DND-41 (cell line): Measurements from ENCODE around the gene C16orf74.

Source experiments
- ATAC-seq: fragments of 200-7000 bp; cut with Tn5 transposase; 3 replicates; pipeline ENCODE4 v1.9.1; 2021; ENCODE audit warnings: low read depth; ENCODE audit not compliant: insufficient read depth
- DNase-seq: peaks from one replicate; pipeline ENCODE4 v3.0.0-alpha.2; 2020
- H2AFZ ChIP-seq: 2 replicates; pipeline ENCODE4 v1.6.0; 2012; ENCODE audit warnings: low read depth, low read length
- H3K27ac ChIP-seq: 2 replicates; pipeline ENCODE4 v1.5.1; 2012; ENCODE audit warnings: low read length, inconsistent platforms
- H3K27me3 ChIP-seq: fragments of 200-600 bp; sonication (generic); 2 replicates; pipeline ENCODE4 v1.6.0; 2012; ENCODE audit warnings: low read length, mild to moderate bottlenecking, inconsistent platforms; ENCODE audit not compliant: insufficient read depth, poor library complexity
- H3K36me3 ChIP-seq: 2 replicates; pipeline ENCODE4 v1.5.1; 2012; ENCODE audit warnings: low read length, inconsistent platforms; ENCODE audit not compliant: insufficient read depth
- H3K4me1 ChIP-seq: 2 replicates; pipeline ENCODE4 v1.5.1; 2012; ENCODE audit warnings: mild to moderate bottlenecking, low read length; ENCODE audit not compliant: insufficient read depth
- H3K4me2 ChIP-seq: 2 replicates; pipeline ENCODE4 v1.6.0; 2012; ENCODE audit warnings: mild to moderate bottlenecking, moderate library complexity, low read length, inconsistent platforms; ENCODE audit not compliant: insufficient read depth
- H3K4me3 ChIP-seq, 2 experiments: fragments of 200-600 bp in 1 of 2; shearing (Covaris generic) in 1 of 2; 2 replicates each; pipeline ENCODE4 v1.5.1; 2012 to 2016; ENCODE audit warnings: inconsistent platforms in 2 of 2, low read length in 2 of 2, mild to moderate bottlenecking in 2 of 2, low read depth in 1 of 2, moderate library complexity in 1 of 2
- H3K79me2 ChIP-seq: 2 replicates; pipeline ENCODE4 v1.6.0; 2012; ENCODE audit warnings: low read length, inconsistent platforms; ENCODE audit not compliant: insufficient read depth
- H3K9ac ChIP-seq: 2 replicates; pipeline ENCODE4 v1.6.0; 2012; ENCODE audit warnings: low read depth, mild to moderate bottlenecking, inconsistent platforms, low read length, moderate library complexity
- H3K9me3 ChIP-seq: 2 replicates; pipeline ENCODE4 v1.5.1; 2012; ENCODE audit warnings: low read length, moderate library complexity, mild to moderate bottlenecking, inconsistent platforms; ENCODE audit not compliant: insufficient read depth, severe bottlenecking
- H4K20me1 ChIP-seq: 2 replicates; pipeline ENCODE4 v1.6.0; 2012; ENCODE audit warnings: low read length; ENCODE audit not compliant: insufficient read depth
- CTCF ChIP-seq: IDR thresholded peaks from 2 replicates; pipeline ENCODE4 v1.5.1; 2012; ENCODE audit warnings: borderline replicate concordance, low read length, moderate library complexity, mild to moderate bottlenecking; ENCODE audit not compliant: poor library complexity, severe bottlenecking; ENCODE audit errors: extremely low read depth
- EZH2 ChIP-seq: IDR thresholded peaks from 3 replicates; pipeline ENCODE4 v1.6.1; 2012; ENCODE audit warnings: borderline replicate concordance, low read depth, mild to moderate bottlenecking, moderate library complexity, low read length, inconsistent platforms; ENCODE audit not compliant: severe bottlenecking

Gene C16orf74

GRCh38 chr16:85738923-85739715 is 11.8 kb downstream of the C16orf74 start:
- DNase-seq = no peak
- Histone ChIP-seq H3K36me3 (no peaks in the 10 kb centered on the region), H3K4me2 (no peak overlapping the region), H3K4me1 (no peaks in the 10 kb centered on the region), H3K9me3 (no peaks in the 10 kb centered on the region), H3K27me3 (no peaks in the 10 kb centered on the region), H4K20me1 (no peaks in the 10 kb centered on the region), H3K79me2 (no peaks in the 10 kb centered on the region), H3K9ac (no peak overlapping the region), H3K27ac (no peak overlapping the region), H2AFZ (no peak overlapping the region), H3K4me3 (no peak overlapping the region)
- ATAC-seq = no peak
- TF ChIP-seq EZH2 (no peak), CTCF (no peak)

GRCh38 chr16:85736921-85737320 is 14.0 kb downstream of the C16orf74 start:
- Histone ChIP-seq H4K20me1 (no peaks in the 10 kb centered on the region), H3K4me1 (no peaks in the 10 kb centered on the region), H3K4me2 (no peak overlapping the region), H3K9me3 (no peaks in the 10 kb centered on the region), H3K9ac (no peak overlapping the region), H3K36me3 (no peaks in the 10 kb centered on the region), H3K27ac (no peak overlapping the region), H3K79me2 (no peaks in the 10 kb centered on the region), H3K4me3 (no peak overlapping the region), H3K27me3 (no peaks in the 10 kb centered on the region), H2AFZ (no peak overlapping the region)
- TF ChIP-seq CTCF (no peak), EZH2 (no peak)
- DNase-seq = no peak
- no peak for ATAC-seq

- H2AFZ ChIP-seq = no peak overlapping the region
- H3K27me3 ChIP-seq = no peaks in the 10 kb centered on the region
- DNase-seq (no peak), ATAC-seq (no peak)
- TF ChIP-seq EZH2 (no peak), CTCF (no peak)
- H3K4me3 ChIP-seq = no peak overlapping the region
- H3K4me2 ChIP-seq = no peak overlapping the region
- no peak overlapping the region for H3K27ac ChIP-seq
- H4K20me1 ChIP-seq = no peaks in the 10 kb centered on the region
- H3K9ac ChIP-seq = no peak overlapping the region
- H3K79me2 ChIP-seq = no peaks in the 10 kb centered on the region
- no peaks in the 10 kb centered on the region for H3K9me3 ChIP-seq
- no peaks in the 10 kb centered on the region for H3K36me3 ChIP-seq
- H3K4me1 ChIP-seq = no peaks in the 10 kb centered on the region
These were observed 14.9 kb downstream of the C16orf74 start for GRCh38 chr16:85735946-85736345.
